Endothelial cell of umbilical vein (primary cell): ENCODE data around the gene MTA2.

Source experiments
- FOS ChIP-seq: IDR thresholded peaks from 2 replicates; pipeline ENCODE4 v1.6.1; 2011; ENCODE audit warnings: mild to moderate bottlenecking, low read length, moderate library complexity, borderline replicate concordance; ENCODE audit not compliant: insufficient read depth
- MAX ChIP-seq: IDR thresholded peaks from 2 replicates; pipeline ENCODE4 v1.6.1; 2011; ENCODE audit not compliant: insufficient read depth, insufficient read length
- MYC ChIP-seq: IDR thresholded peaks from one replicate; pipeline ENCODE4 v1.6.1; 2011; ENCODE audit warnings: mild to moderate bottlenecking, low read depth, low read length
- POLR2A ChIP-seq: IDR thresholded peaks from 2 replicates; pipeline ENCODE4 v1.6.1; 2012; ENCODE audit warnings: low read depth, mild to moderate bottlenecking, control low read depth, low read length

GRCh38 chr11:62621567-62622470, 20.2 kb upstream of the MTA2 start, which contains the start of gene B3GAT3:
- TF ChIP-seq POLR2A (peak; percentile 95), MYC (peak; percentile 65), FOS (no peak), MAX (peak; percentile 92)
